Inflammatory macrophage (primary cell): ENCODE measurements around the gene TRAPPC3L.
"Not testable (repeated sequence)": the region's sequence is repeated elsewhere in the genome, so short reads cannot be mapped to it uniquely, and the experiment has no call there.

ENCODE experiments used
- DNase-seq, 2 donors: peaks; one replicate each; pipeline ENCODE4 v3.0.0-alpha.2; 2020 to 2022

TRAPPC3L gene

DNA sequence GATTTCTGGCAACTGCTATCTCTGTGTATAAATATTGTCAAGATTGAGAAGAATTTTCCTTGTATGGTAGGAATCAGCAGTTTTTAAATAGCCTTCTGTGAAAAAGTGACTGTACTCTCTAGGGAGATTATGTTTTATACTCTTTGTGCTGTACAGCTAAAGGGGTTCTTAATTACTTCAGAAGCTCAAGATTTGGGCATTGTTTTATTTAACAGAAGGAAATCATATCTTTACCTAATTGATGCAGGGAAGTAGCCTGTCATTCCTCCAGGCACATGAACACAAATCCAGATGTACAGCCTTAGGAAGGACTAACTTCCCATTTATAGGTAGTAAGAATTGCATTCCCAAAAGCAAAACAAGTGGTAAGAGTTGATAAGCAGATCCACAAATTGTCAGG is 32.8 kb downstream of the TRAPPC3L start:
- no peak for DNase-seq

DNA sequence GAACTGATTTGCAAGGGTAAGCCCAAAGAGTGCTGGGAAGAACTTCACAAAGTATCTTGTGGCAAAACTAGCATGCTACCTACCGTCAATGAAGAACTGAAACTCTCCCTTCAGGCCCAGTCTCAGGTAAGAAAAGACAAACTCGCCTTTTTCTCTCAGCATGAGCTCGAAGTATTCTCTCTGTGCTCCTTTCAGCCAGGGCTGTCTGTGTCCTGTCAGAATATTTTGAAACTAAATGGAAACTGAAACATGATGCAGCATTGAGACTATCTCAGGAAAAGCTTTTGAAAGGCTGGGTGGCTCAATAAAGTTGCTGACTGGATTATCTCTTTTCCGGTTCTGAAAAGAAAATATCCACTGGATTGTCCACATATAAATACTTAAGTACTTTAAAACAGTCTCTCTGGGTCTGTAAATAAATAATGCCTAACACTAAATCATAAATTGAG is 33.3 kb downstream of the TRAPPC3L start:
- no peak for DNase-seq

DNA sequence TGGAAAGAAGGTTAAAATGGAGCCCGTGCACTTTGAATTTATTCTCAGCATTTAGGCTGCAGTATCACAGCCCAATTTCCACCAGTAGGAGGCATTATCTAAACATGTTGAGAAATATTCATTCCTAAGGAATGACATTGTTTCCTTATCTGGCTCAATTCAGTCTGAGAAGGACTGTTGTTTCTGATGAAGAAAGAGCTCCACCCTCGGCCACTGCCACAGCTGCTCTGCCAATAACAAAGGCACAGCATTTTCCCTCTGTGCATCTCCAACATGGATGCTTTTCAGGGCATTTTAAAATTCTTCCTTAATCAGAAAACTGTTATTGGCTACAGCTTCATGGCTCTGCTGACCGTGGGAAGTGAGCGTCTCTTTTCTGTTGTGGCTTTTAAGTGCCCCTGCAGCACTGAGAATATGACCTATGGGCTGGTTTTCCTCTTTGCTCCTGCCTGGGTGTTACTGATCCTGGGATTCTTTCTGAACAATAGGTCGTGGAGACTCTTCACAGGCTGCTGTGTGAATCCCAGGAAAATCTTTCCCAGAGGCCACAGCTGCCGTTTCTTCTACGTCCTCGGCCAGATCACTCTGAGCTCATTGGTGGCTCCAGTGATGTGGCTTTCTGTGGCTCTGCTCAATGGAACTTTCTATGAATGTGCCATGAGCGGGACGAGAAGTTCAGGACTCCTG is 33.9 kb downstream of the TRAPPC3L start, which contains the start of gene CALHM5:
Gene CALHM5, plus strand, starts transcription at position 216 of the 687 bp plus-strand sequence. Its CDS starts 58 bp downstream, at position 274.
- peak; percentile 11 to 16 for DNase-seq

DNA sequence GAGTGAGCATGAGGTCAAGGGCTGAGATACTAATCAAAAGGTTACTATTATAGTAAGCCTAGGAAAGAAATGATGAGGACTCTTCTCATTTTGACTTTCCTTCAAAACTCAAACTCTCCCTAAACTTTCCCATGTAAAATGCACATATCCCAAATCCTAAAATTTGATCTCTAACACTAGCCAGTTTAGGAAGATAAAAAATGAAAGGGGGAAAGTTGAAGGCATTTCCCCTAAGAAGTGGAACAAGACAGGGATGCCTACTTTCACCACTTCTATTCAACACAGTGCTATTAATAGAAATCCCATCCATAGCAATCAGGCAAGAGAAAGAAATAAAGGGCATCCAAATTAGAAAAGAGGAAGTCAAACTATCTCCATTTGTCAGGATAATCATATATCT is 37.0 kb downstream of the TRAPPC3L start:
- no peak for DNase-seq

DNA sequence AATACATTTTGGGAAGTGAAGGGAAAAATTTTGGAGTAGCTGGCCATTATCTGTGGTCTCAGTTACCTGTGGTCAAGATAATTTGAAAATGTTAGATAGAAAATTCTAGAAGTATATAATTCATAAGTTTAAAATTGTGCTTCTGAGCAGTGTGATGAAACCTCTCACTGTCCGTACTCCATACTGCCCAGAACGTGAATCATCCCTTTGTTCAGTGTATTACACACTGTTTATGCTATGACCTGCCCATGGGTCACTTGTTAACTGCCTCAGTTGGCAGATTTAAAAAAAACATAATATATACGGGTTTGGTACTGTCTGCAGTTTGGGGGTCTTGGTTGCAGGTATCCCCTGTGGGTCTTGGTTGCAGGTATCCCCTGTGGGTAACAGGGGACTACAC is 38.2 kb downstream of the TRAPPC3L start:
- DNase-seq = no peak

DNA sequence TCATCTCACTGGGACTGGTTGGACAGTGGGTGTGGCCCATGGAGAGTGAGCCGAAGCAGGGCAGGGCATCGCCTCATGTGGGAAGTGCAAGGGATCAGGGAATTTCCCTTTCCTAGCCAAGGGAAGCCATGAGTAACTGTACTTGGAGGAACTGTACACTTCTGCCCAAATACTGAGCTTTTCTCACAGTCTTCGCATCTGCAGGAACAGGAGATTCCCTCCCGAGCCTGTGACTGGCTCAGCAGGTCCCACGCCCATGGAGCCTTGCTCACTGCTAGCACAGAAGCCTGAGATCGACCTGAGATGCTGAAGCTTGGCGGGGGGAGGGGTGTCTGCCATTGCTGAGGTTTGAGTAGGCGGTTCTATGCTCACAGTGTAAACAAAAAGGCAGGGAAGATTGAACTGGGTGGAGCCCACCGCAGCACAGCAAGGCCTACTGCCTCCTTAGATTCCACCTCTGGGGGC is 44.5 kb downstream of the TRAPPC3L start:
- peak; percentile 24 to 61 for DNase-seq

DNA sequence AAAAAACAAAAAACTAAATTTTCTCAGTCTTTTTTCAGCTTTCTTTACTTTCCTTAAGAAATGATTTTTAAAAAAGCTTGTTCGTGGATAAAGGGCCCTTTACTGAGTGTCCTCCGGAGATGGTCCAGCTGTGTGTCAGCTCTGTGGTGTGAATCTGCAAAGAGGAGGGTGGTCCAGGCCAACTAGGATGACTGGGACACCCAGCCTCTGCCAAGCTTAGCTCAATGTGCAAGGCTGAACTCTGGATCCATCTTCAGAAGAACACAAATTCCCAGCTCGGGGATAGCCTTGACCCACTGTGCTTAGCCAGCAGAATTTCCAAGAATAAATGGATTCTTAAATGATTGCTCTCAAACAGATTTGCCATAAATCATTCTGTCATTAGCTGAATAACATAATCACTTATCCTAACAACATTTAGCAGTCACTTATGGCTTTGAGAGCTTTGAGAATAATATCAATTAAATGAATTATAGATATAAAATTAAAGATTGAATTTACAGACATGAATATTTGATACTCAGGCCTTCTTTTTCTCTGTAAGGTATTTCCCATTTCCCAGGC is 48.3 kb downstream of the TRAPPC3L start:
- no peak for DNase-seq

DNA sequence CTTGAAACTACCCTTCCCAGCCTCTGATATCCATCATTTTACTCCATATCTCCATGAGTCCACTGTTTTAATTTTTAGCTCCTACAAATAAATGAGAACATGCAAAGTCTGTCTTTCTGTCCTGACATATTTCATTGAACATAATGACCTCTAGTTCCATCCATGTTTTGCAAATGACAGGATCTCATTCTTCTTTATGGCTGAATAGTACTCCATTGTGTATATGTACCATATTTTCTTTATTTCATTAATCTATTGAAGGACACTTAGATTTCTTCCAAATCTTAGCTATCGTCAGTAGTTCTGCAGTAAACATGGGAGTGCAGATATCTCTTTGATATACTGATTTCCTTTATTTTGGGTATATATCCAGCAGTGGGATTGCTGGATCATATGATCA is 50.3 kb downstream of the TRAPPC3L start:
- not testable (repeated sequence) for DNase-seq

DNA sequence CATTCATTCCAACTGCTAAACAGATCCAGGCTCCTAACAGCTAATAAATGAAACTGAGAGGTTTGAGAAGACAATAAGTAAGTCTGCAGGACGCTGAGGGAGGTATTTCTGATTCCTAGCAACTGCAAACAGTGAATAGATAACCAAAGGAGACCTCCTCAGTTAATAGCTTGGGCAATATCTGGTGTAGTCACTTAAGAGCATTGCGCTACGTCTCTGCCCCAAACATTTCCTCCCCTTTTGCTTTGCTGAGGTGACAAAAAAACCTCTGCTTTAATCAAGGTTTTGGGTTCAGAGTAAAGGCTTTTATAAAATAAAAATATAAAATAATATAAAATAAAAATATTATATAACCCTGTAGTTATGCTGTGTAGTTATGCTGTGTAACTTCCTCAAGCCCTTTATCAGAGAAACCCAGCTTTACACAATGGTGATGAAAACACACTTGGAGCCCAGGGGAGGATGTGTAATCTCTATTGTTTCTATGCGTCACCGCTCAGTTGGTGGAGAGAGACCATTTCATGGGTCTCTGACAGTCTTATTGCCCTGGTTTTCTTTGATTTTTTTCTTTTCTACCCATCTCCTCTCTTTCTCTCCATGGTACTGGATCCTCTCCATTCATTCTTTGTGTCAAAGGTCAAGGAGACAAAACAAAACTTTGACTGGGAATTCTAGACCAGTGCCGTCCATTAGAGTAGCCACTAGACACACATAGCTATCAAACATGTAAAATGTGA is 53.0 kb downstream of the TRAPPC3L start:
- peak; percentile 26 to 66 for DNase-seq

DNA sequence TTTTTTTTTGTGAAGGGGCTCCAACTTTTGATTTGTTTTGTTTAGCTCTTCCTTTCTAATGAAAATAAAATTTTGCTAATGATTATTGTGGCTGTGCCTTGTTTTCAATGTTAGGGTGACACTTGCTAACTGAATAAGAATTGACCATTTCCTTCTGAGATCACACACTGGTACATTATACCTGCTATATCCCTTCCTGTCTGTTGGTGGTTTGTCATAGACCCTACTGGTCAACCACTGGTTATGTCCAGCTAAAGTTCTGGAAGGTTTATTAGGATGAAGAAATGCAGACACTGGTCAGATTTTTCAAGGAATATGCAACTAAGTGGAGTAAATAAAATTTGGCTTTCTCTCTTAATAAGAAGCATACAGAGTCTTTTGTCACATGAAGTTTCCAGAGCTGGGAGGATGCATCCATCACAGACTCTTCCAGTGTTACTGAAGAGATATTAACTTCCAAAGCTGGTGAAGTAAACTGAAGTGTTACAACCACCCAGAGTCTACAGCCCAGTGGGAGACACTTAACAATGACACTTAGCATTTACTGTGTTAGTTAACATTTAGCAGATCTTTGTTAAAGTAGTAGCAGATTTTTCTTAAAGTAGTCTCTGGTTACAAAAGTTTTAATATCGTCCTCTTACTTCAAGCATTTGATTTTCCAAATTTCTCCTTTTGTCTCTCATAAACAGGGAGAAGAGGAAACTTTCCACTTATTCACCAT is 53.7 kb downstream of the TRAPPC3L start:
- no peak for DNase-seq

DNA sequence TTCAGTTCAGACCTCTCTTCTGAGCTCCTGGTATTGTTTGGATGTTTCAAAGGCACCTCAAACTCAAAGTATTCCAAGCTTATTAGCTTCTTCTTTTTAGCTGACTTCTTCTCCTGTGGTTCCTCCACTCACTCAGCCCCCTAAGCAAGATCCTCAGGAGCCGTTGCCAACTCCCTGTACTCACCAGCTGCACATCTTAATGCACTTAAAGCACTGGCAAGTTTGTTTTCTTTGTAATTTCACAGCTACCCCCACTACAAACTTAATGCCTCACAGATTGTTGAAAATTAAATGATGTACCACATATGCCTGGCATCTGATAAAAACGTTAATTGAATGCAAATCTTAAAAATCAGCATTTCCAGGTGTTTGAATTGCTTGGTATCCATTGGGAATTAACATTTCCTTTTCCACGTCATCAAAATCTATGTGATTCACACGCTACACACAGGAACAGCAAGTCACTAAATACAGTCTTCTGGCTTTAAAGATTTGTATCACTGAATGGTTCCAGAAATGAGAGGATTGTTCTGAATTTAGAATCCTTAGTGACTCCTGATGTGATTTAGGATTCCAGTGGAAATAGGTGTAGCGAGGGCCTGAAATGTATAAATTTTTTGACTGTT is 59.8 kb downstream of the TRAPPC3L start:
- DNase-seq = no peak

DNA sequence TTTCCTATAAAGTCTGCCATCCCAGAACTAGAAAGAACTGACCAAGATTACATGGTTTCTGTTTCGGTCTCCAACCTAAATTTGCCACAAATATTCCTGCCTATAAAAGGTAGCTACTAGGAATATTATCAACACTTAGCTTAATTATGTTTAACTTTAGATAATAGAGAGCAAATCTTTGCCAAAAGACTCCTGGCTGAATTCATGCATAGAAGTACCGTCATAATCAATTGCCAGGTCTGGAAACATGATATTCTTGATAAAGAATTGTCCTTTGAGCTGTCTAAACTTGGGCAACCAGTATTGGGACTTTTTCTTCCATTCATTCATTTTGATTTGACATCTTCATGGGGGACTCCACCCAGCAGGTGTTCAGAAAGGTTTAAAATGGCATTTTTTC is 61.9 kb downstream of the TRAPPC3L start:
- no peak for DNase-seq

DNA sequence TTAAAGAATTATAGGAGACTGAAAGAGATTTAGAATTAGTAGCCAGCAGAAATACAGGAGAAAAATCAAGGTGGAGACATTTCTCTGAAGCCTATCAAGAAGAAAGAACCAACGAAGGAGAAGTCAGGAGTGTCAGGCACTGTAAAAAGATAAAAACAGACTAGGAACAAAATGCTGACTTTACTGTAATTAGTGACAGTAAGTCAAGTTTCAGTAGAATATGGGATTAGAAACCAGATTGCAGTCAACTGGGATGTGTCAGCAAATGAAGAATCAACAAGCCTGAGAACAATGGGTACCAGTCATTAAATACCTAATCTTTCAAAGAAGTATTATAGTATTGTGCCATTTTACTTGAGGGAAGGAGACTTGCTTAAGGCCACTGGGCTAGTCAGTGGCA is 62.7 kb downstream of the TRAPPC3L start:
- no peak for DNase-seq

DNA sequence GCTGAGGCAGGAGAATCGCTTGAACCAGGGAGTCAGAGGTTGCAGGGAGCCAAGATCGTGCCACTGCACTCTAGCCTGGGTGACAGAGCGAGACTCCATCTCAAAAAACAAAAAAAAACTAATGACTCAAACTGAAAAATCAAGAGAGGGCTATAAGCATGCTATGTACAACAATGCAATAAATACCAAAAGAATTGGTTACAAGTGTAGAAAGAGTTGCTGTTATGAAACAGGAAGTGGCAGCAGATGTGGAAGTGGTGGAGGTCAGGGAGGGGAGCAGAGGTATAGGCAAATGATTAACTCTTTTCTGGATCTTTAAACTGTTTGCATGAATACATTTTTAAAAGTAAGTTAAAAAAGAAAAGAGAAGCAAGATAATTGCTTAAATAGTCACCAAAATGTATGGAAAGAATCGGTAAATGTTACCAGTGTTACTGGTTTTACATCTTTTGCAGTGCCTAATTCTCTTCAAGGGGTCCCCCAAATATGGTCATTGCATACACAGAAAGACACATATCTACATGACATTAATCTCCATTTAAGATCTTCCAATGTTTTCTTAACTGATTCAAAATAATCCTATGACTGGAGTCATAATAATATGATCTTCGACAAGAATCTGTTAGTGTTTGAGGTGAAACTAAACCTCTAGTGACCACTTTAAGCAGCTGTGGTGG is 69.3 kb downstream of the TRAPPC3L start:
- peak; percentile 59 to 88 for DNase-seq

DNA sequence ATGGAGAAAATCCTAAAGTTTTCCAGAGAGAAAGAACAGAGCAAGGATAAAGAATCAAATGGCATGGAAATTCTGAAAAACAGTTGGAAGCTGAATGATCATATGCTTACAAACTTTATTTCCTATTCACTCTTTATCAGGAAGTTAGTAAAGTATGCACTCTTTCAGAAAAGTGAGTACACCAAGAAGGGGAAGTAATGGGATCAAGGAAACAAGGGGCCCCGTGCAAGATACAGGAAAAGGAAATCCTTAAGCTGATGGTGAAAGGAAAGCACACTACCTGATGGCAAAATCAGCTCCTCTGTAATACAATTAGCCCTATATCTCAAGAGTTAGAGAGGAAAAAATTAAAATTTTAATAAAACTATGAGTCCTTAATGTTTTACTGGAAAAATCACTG is 70.3 kb downstream of the TRAPPC3L start:
- DNase-seq = peak; percentile 53 to 66

DNA sequence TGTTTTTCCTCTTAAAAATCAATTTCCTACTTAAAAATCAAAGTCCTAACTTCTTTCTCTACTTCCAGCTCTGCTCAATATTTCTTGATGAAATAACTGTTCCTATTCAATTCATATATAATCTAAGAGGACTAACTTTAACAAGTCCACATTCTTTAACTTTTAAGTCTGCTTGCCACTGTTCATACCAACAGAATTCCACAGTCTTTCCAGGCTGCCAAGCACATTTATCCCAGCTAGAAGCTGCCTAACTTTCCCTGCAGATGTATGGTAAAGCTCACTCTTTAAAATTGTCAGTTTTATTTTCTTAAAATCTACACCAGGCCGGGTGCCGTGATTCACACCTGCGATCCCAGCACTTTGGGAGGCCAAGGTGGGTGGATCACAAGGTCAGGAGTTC is 72.8 kb downstream of the TRAPPC3L start:
- no peak for DNase-seq

DNA sequence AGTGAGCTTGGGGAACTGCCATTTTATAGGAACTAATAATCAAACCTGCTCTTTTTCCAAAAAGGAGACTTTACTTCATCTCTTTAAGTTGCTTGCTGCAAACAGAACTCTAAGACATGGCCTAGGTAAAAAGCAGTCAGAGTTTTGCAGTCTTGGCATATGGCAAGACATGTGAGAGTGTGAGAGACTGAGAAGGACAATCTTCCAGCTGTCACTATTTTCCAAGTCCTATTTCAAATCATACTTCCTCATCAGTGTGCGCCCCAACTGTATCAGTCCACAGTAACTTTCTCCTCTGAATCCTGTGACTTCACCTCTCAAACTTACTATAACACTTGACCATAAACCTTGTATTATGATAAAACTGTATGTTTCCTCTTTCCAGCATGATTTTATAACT is 74.0 kb downstream of the TRAPPC3L start:
- DNase-seq = peak in 1 of 2 donors; percentile 15

DNA sequence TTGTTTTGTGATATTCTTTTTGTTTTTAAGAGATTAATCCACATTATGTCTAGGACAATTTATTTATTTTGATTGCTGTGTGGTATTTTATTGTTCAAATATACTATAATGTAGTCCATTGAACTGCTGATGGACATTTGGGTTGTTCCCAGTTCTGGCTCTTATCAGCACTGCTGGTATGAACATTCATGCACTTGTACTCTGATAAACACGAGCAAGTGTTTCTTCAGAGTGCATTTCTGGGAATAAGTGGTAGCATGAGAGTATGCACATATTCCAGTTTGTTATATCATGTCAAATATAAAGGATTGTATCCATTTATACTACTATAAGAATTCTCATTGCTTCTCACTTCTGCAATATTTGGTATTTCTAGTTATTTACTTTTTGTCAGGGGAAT is 77.2 kb downstream of the TRAPPC3L start:
- DNase-seq = no peak

DNA sequence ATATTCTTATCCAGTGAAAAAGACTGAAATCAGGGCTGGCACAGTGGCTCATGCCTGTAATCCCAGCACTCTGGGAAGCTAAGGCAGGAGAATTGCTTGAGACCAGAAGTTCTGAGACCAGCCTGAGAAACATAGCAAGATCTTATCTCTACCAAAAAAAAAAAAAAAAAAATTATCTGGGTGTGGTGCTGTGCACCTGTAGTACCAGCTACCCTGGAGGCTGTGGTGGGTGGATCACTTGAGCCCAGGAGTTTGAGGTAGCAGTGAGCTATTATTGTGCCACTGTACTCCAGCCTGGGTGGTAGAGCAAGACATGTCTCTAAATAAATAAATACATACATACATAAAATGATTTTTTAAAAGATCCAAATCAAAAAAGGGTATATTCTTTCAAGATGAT is 78.0 kb downstream of the TRAPPC3L start:
- no peak for DNase-seq

DNA sequence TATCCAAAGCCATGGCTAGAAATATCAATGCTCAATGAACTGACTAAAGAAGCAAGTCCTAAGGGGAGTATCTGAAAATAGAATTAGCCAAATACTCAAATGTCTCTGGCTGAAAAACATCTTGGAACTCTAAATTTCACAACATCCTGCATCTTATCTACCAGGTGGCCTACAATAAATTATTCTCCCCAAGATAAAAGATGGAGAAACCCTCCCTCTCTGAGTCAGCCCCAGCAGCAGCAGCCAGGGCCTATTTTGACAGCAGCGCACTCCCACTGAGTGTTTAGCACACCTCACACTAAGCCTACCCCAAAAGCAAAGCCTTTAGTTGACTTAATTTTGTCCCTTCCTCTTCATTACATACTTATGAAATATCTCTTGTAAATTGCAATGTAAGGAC is 78.4 kb downstream of the TRAPPC3L start:
- DNase-seq = no peak

DNA sequence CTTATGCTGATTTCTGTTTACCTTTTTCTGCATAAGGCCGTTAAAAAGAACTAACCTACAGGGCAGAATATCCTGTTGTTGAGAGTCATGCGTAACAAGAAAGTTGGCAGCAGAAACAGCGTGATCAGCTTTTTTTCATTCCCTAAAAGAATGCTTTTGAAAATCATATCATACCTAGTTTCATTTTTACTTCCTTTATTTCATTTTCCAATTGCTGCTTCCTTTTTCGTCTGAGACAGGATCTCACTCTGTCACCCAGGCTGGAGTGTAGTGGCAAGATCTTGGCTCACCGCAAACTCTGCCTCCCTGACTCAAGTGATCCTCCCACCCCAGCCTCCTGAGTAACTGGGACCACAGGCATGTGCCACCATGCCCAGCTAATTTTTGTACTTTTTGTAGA is 80.2 kb downstream of the TRAPPC3L start:
- DNase-seq = peak; percentile 85 to 90

DNA sequence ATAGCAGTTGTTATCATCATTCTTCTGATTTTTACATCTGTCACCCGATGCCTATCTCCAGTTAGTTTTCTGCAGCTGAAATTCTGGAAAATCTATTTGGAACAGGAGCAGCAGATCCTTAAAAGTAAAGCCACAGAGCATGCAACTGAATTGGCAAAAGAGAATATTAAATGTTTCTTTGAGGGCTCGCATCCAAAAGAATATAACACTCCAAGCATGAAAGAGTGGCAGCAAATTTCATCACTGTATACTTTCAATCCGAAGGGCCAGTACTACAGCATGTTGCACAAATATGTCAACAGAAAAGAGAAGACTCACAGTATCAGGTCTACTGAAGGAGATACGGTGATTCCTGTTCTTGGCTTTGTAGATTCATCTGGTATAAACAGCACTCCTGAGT is 82.2 kb downstream of the TRAPPC3L start:
- DNase-seq = no peak
